Measurements from ENCODE around the gene SLC7A9.
"Not testable (repeated sequence)": the region's sequence is repeated elsewhere in the genome, so short reads cannot be mapped to it uniquely, and the experiment has no call there.

The SLC7A9 gene

DNA sequence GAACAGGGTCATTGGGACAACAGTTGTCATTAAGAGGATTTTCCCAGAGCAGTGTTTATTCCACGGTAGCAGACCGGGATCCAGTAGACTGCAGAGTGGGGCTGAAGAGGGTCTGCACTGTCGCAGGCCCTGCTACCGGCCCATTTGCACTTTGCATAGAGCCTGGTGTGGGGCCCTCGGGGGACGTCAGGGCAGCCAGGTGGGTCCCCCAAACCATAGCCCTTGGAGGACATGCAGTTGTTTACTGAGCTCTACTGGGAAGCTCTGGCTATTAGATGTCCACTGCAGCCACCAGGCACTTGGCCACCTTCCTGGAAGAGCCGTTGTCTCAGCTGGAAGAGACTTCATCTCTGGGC lies 45.8 kb downstream of the SLC7A9 start:
- DNase-seq, result no peak

DNA sequence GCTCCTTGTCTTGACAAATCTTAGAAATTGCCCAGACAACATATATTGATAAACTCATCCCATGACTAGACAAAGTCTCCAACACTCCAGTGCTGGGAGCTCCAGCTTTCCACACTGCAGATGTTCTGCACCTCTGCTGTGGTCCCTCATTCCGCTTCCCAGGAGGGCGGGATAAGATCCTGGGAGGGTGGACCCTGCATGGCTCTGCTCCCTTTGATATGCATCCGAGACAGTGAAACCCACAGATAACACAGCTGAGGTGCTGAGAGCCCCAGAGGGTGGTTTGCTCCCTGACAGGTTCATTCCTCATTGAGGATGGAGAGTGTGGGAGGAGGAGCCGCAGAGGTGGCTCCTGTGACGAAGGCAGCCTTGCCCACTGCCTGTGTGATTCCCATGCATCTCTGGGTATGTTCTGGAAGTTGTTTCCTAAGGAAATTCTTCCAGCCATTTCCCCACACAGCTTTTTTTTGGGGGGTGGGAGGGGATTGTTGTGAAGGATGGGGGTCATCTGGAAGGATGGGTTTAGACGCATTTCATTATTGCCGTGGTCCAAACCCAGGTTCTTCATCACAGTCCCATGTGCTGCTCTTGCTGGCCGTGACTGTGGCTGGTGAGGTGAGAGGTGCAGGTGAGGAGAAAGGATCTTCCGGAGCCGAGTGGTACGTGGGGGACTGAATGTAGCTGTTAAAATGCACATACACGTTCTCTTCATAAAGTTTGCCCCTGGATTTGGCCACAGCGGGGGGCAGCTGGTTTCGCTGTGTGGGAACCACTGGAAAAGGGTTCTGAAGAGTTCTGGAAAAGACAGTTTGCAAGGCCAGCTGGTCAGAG lies 46.4 kb downstream of the SLC7A9 start:
- no peak for DNase-seq

DNA sequence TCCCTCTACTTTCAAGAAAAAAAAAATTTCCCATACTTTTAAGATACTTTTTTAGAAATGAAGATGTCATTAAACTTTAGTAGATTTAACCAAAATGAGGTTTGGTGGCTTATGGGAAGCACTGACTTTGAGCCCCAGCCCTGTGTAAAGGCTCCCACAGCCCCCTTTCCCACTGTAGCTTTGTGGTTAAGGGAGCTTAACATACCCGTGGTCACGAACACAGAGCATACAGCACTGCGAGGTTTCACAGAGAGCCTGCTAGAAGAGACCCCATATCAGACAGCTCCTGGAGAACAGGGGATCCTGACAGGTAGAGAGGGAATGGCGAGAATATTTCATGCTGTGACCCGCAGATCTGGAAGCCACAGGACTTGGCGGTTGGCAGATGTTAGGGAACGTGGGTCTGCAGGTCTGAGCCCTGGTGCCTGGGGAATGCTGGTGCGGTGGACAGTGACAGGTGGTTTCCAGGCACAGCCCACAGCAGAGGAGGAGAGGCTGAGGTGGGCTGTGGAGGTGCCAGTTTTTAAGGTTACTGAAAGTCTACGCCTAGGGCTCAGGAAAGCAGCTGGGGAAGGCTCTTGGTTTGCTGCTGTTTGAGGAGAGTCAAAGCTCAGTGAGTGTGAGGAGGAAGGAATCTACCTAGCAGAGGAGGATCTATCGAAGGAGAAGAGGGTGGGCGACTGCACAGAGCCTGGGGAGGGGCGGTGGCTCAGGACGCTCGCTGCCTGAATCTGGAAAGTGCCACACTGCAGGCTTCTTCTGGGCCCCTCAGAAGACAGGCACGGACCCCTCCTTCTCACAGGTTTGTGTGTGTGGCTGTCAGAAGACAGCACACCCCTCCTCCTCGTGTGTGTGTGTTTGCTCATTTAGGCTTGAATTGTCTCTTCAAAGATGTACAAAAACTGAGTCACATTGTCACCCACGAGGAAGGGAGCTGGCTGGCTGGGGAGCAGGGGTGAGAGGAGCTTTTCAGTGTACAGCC lies 49.9 kb downstream of the SLC7A9 start:
- DNase-seq, result no peak

DNA sequence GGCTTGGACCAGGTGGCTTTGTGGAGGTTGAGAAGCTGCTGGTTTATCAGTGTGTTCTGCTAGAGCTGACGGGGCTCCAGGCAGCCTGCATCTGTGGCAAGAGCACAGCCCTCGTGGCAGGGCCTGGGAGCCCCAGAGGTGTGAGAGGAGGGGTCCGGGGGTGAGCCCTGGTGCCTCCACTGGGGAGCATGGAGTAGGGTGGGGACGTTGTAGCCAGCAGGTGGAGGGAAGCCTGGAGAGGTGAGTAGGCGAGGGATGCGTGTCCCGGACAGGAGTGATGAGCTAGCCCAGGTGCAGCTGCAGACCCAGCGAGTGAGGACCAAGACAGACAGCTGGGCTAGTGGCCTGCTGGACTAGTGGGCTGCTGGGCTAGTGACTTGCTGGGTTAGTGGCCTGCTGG lies 51.0 kb downstream of the SLC7A9 start:
- no peak for DNase-seq

DNA sequence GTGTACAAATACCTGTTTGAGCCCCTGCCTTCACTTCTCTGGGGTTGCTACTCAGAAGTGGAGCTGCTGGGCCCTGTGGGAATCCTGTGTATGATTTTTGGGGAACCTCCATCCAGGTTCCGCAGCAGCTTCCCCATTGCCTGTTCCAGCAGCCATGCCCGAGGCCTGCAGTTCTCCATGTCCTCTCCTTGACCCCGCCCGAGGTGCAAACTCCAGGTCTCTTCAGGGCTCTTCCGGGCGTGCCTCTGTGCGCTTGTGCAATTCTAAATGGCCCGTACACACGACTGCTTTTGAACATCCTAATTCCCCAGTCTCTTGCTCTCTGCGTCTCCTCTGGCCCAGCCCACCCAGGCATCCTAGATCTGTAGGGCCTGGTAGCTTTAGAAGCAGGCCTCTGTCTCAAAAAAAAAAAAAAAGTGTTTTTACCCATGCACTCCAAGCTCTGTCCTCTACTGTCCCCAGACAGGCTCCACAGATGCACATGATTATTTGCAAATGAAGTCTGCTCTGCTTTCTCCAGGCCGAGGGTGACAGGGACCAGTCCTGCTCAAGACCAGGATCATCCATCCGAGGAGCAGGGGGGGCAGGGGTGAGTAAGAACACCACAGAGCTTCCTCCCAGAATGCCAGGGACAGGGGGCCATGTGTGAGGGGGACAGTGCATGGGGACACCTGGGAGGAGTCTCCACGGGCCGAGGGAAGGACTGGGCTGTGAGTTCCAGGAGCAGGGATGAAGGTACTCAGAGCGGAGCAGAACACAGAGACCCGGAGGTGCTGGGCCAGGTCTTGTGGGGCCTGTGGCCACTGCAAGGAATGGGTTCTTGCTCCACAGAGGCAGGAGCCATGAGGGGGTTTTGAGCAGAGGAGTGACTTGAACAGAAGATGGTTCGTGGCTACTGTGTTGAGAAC lies 51.7 kb downstream of the SLC7A9 start:
- no peak for DNase-seq

DNA sequence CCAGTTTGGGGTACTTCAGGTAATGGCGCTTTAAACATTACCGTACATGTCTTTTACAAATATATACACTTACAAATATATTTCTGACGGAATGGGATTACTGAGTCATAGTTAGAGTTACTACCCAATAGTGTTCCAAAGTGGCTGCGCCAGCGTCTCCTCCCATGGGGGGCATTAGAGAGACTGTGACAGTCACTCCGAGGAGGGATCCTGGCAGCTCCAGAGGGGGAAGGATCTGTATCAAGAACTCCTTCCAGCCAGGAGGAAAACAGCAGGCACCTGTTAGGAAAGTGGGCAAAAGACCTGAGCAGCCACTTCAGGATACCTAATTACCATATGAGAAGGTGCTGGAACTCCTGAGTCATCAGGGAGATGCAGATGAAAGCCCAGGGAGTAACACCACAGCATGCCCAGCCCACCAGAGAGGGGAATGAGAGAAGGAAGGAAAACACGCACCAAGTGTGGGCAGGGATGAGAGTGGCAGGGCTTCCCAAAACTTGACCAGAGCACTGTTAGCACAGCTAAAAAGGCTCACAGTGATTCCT lies 52.9 kb downstream of the SLC7A9 start:
- no peak for DNase-seq

DNA sequence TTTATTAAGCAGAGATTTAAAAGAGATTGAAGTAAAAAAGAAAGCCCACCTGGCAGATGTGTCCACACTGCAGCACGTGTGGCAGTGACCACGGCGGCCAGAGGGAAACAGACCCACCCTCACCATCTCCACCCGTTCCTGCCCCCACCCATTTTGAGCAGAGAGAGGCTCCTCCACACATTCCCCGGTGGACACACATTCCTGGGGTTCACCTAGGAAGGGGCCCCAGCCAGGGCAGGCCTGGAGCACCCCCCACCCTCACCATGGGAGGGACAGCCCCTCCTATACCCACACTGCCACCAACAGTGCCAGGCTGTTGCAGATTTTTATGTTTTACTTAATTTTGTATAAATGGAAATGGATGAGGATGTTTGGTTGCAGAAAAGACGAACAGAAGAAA lies 54.9 kb downstream of the SLC7A9 start:
- DNase-seq, result no peak

DNA sequence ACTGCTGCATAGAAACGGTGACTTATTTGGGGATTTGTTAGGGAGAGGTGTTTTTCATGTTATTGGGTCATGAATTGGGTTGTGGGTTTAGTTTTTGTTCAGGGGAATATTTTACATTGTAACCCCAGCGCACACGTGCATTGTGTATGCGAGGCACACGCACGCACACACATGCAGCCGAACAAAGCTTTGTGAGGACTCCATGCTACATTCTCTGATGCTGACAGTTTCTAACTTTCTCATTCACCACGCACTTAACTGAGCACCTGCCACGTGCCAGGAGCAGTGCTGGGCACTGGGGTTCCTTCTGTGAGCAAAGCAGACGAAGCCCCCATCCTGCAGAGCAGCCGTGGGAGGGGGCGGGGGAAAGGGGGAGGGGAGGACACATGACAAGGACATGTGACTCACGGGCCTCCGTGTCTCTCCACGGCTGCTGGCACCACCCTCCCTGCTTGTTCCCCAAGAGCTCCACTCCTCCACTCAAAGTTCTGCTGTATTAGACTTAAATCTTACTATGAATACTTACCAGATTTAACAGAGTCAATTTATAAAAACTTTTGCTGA lies 55.6 kb downstream of the SLC7A9 start:
- no peak for DNase-seq

DNA sequence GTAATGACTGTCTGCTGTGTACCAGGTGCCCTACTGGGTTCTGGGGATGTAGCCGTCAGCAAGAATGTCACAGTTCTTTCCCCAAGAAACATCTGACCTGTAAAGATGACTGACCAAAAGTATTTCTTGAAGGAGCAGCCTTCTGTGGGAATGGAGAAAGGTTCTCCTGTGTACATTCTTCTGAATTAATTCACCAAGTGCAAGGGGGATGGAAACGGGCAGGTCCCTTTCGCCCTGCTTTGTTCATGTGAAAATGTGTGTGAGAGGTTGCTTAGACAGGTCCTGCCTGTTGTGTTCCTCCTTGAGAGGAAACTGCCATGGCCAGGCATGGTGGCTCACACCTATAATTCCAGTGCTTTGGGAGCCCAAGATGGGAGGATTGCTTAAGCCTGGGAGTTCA lies 57.0 kb downstream of the SLC7A9 start:
- no peak for DNase-seq

DNA sequence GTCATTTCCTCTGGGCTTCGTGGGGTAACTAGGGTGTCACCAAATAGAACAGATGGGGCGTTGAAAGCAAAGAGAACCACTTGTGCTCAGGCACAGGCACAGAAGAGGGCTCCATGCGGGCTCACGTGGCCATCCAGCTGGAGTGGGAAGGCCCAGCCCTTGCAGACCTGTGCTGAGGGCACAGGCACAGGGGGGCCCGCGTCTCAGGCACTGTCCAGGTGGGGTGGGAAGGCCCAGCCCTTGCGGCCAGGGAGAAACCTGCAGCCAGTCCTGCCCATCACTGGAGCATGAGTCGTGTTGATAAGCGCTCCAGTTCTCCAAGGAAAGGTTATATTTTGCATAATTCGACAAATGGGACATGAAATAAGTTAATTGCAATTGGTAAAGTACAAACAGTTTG lies 57.5 kb downstream of the SLC7A9 start:
- no peak for DNase-seq

DNA sequence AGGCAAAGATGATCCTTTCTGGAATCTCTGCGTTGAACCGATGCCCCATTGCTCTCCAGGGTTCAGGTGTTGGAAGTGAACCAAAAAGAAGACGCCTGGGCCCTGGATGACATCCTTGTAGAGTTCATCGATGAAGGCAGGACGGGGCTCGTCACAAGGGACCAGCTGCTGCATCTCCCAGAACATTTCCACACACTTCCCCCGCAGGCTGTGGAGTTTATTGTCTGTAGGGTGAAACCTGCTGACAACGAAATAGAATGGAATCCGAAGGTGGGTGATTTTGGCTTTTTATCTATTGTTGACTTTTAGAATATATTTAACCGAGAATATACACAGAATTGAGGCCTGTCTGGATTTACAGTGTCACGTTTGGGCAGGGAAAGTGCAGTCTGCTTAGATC lies 58.4 kb downstream of the SLC7A9 start:
- no peak for DNase-seq

DNA sequence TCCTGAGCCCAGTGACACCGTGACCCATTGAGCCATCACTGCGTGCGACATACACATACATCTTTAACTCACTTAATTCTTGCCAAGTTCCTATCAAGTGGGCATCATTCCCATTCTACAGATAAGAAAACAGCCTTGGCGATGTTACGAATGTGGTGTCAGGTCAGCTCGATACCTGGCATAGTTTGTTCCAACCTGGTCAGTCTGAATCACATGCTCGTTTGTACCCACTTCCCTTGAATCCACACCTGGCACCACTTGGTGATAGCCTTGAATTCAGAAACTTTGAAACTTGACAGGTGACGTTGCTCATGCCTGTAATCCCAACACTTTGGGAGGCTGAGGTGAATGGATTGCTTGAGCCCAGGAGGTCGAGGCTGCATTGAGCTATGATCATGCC lies 59.1 kb downstream of the SLC7A9 start:
- DNase-seq, result no peak

DNA sequence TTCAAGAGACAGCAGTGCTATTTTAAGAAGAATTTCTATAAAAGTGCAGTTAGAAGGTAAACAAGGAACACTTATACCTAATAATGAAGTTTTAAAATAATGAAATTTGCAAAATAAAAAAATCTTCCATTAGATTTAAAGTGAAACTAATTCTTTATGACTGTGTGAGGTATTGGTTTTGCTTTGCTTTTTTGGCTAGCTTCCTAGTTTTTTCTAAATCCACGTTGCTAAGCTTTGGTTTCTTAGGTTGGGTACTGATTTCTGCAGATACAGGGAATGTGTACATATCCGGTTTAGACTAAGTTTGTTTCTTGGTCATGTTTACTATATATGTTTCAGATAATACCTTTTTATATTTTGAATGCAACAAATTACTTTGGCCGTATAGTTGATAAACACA lies 59.8 kb downstream of the SLC7A9 start:
- DNase-seq, result no peak

DNA sequence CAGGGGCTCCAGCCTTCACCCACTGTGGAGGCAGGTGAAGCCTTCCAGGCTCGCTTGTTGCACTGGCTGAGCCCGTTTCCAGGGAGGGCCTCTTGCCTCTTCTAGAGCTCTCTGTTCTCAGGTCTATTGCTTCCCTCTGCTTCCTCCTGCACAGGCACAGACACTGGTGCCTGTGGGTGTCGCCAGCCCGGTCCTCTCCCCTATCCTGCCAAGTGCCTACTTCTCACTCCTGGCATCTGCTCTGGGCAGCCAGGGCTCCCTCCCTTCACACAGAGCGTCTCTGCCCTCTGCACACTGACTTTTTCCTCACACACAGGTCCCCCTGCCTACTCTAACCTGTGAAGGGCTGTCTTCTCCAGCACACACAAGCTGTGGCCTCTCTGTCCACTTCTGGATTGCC lies 60.3 kb downstream of the SLC7A9 start:
- no peak for DNase-seq

DNA sequence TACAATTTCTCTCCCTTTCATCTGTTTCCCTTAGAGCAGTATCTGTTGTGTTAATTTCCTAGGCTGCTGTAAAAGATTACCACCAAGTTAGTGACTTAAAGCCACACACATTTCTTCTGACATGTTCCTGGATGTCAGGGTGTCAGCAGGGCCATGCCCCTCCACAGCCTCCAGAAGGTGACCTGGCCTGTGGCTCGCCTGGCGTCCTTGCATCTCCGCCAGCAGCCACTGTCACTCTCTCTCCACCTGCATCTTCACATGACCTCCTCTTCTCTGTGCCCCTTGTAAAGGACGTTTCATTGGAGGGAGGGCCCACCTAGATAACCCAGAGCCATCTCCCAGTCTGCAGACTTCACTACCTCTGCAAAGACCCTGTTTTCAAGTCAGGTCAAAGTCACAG lies 61.3 kb downstream of the SLC7A9 start:
- DNase-seq, result no peak

DNA sequence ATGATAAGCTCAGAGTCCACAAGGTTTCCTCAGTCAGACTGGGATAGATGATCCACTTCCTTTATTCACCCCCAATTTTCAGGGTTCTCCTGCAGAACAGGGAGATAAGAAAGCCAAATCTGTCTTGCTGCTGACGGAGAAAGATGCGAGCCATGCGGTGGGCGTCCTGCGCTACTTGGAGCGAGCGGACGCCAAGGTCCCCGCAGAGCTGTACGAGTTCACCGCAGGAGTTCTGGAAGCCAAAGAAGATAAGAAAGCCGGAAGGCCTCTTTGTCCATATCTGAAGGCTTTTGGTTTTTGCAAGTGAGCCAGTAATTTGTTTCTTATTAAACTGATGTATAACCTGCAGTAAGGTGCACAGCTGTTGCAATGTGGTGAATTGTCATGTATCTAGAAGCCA lies 66.7 kb downstream of the SLC7A9 start:
- no peak for DNase-seq

DNA sequence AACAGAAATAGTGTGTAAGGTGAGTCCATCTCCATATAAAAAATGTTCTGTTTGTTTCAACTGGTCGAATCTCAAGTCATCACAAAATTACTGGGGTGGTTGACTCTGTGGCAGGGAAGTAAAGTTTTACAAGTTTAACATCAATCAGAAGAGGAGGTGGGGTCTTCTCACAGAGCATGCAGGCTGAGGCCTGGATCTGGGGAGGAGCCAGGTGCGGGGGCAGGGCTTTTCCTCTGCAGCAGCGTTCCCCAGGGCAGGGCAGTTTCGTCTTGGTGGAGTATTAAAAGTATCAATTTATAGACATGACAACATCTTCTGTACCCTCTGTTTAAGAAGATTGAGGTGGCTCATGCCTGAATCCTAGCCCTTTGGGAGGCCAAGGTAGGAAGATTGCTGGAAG lies 68.8 kb downstream of the SLC7A9 start:
- no peak for DNase-seq

DNA sequence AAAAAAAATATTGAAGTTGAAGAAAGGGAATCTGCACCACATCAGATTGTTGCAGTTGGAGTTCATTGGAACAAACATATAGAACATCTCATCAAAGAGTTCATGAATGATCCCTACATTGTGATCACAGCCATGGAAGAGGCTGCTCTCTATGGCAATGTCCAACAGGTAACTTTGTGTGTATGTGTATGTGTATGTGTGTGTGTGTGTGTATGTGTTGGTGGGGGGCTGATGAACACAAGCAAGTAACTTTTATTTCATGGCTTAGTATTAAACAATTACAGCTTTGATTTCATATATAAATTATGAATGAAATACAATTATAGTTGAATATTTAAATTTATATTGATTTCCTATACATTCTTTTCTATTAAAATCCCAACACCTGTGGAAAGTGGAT lies 69.4 kb downstream of the SLC7A9 start:
- no peak for DNase-seq

DNA sequence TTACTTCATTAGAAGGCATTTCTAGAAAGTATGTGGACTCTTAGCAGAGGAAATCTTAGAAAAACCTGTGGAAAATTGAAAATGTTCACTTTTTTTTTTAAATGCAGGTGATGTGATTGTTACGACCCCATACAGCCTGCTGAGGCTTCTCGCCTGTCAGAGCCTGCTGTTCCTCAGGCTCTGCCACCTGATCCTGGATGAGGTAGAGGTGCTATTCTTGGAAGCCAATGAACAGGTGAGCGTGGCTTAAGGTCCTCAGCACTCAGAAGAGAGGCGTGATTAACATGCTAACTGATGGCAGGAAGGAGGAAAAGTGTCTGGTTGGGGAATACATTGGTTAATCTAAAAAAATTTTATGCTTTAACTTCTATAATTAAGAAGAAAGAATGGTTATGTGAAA lies 71.4 kb downstream of the SLC7A9 start:
- no peak for DNase-seq

DNA sequence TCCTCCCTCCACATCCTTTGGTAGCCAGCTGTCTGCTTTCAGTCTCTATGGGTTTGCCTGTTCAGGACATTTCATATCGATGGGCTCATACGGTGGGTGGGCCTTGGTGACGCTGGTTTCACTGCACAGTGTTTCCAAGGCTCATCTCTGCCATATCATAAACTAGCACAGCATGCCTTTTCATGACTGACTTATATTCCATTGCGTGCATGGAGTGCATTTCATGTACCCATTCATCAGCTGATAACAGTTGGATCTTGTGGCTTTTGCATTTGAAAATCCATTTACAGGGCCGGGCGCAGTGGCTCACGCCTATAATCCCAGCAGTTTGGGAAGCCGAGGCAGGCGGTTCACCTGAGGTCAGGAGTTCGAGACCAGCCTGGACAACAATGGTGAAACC lies 80.1 kb downstream of the SLC7A9 start:
- DNase-seq, result no peak

DNA sequence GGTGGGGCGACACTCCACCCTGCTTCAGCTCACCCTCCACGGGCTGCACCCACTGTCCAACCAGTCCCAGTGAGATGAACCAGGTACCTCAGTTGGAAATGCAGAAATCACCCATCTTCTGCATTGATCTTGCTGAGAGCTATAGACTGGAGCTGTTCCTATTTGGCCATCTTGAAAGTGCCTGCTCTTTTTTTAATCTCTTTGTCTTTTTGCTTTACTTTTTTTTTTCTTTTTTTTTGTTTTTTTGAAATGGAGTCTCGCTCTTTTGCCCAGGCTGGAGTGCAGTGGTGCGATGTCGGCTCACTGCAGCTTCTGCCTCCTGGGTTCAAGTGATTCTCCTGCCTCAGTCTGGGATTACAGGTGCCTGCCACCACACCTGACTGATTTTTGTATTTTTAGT lies 81.7 kb downstream of the SLC7A9 start:
- not testable (repeated sequence) for DNase-seq

DNA sequence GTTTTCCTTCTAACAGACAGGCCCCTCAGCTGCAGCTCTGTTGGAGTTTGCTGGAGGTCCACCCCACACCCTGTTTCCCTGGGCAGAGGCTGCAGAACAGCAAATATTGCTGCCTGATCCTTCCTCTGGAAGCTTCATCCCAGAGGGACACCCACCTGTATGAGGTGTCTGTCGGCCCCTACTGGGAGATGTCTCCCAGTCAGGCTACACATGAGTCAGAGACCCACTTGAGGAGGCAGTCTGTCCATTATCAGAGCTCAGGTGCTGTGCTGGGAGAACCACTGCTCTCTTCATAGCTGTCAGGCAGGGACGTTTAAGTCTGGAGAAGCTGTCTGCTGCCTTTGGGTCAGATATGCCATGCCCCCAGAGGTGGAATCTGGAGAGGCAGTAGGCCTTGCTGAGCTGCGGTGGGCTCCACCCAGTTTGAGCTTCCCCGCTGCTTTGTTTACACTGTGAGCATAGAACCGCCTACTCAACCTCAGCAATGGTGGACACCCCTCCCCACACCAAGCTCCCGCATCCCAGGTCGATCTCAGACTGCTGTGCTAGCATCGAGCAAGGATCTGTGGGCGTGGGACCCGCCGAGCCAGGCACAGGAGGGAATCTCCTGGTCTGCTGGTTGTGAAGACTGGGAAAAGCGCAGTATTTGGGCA lies 82.3 kb downstream of the SLC7A9 start:
- DNase-seq, result not testable (repeated sequence)
